GM11168 (cell line): ENCODE data around the gene CFH.
"Not testable (repeated sequence)": the region's sequence is repeated elsewhere in the genome, so short reads cannot be mapped to it uniquely, and the experiment has no call there.

Source experiments
- in situ Hi-C: fragments of 300-500 bp; cut with MboI; formaldehyde crosslinking; loops from one replicate; pipeline ENCODE4 v1.12.0; 2022; ENCODE audit warnings: low sequenced_read_pairs; ENCODE audit not compliant: unreplicated experiment

The CFH gene

GRCh38 chr1:196660852-196661251, 9.0 kb downstream of the CFH start:
- in situ Hi-C loops, result loop anchor here (25.0 kb wide), 1 partner anchor 499 kb away; no protein-coding TSS in a partner anchor

- in situ Hi-C loops, result loop anchor here (25.0 kb wide), 1 partner anchor 499 kb away; no protein-coding TSS in a partner anchor
Measured at GRCh38 chr1:196661345-196661744, 9.5 kb downstream of the CFH start.

- in situ Hi-C loops, result loop anchor here (25.0 kb wide), 1 partner anchor 505 kb away; no protein-coding TSS in a partner anchor
Measured at GRCh38 chr1:196667131-196667530, 15.3 kb downstream of the CFH start.

- in situ Hi-C loops, result loop anchor here (25.0 kb wide), 1 partner anchor 507 kb away; no protein-coding TSS in a partner anchor
Measured at GRCh38 chr1:196669051-196669450, 17.2 kb downstream of the CFH start.

- in situ Hi-C loops, result loop anchor here (25.0 kb wide), 1 partner anchor 507 kb away; no protein-coding TSS in a partner anchor
Measured at GRCh38 chr1:196669693-196670092, 17.9 kb downstream of the CFH start.

GRCh38 chr1:196674908-196675307, 23.1 kb downstream of the CFH start:
- in situ Hi-C loops, result loop anchor here (25.0 kb wide), 1 partner anchor 513 kb away; no protein-coding TSS in a partner anchor

GRCh38 chr1:196677781-196678509, 26.1 kb downstream of the CFH start:
- in situ Hi-C loops, result no loop called here

- in situ Hi-C loops, result no loop called here
Measured at GRCh38 chr1:196678510-196678884, 26.7 kb downstream of the CFH start.

GRCh38 chr1:196680107-196680506, 28.3 kb downstream of the CFH start:
- in situ Hi-C loops, result no loop called here

- in situ Hi-C loops, result no loop called here
Measured at GRCh38 chr1:196684476-196684875, 32.6 kb downstream of the CFH start.

GRCh38 chr1:196685506-196685905, 33.7 kb downstream of the CFH start:
- in situ Hi-C loops, result no loop called here

- in situ Hi-C loops, result no loop called here
Measured at GRCh38 chr1:196689001-196689400, 37.2 kb downstream of the CFH start.

GRCh38 chr1:196690582-196690981, 38.7 kb downstream of the CFH start:
- in situ Hi-C loops, result no loop called here

GRCh38 chr1:196698993-196699392, 47.1 kb downstream of the CFH start:
- in situ Hi-C loops, result no loop called here

- in situ Hi-C loops, result no loop called here
Measured at GRCh38 chr1:196701144-196701543, 49.3 kb downstream of the CFH start.

GRCh38 chr1:196709892-196710291, 58.0 kb downstream of the CFH start:
- in situ Hi-C loops, result not testable (repeated sequence)

- in situ Hi-C loops, result no loop called here
Measured at GRCh38 chr1:196717868-196718267, 66.0 kb downstream of the CFH start.

GRCh38 chr1:196723325-196724185, 71.7 kb downstream of the CFH start:
- in situ Hi-C loops, result no loop called here

GRCh38 chr1:196732526-196732925, 80.7 kb downstream of the CFH start:
- in situ Hi-C loops, result loop anchor here (25.0 kb wide), 2 partner anchors 330 to 630 kb away; partner anchors contain the start of gene F13B

GRCh38 chr1:196733091-196733970, 81.5 kb downstream of the CFH start:
- in situ Hi-C loops, result loop anchor here (25.0 kb wide), 2 partner anchors 329 to 629 kb away; partner anchors contain the start of gene F13B
